H1 (cell line): Measurements from ENCODE around the gene SAMD14. TPM values are rescaled to one million over a fixed set of nuclear protein-coding genes. Genes with fewer than 3 reads are reported as not detected.

Experiments used
- CTCF ChIA-PET: fragments of 300-600 bp; sonication (Branson Sonifier 250); formaldehyde crosslinking; loops from one replicate; lab custom pipeline; 2021; ENCODE audit not compliant: partially characterized antibody; lab: Charles Lee
- POLR2A ChIA-PET: fragments of 300-600 bp; sonication (Branson Sonifier 250); formaldehyde crosslinking; loops from one replicate; lab custom pipeline; 2021; ENCODE audit warnings: inconsistent platforms; ENCODE audit not compliant: partially characterized antibody; lab: Charles Lee
- DNase-seq, 2 experiments: peaks; one replicate each; pipeline versions ENCODE4 v3.0.0 to v3.0.0-alpha.2; 2010 to 2022; ENCODE audit warnings: low spot score in 2 of 2, low read depth in 1 of 2, mixed read lengths in 1 of 2
- FAIRE-seq: peaks from 2 replicates; lab custom pipeline; 2011; peaks lifted over from hg19 to GRCh38; lab: Jason Lieb, UNC
- H2AFZ ChIP-seq: 2 replicates; pipeline ENCODE4 v1.8.1; 2012; ENCODE audit warnings: low read length, inconsistent platforms
- H2AK5ac ChIP-seq: 2 replicates; pipeline ENCODE4 v1.6.1; 2013; ENCODE audit warnings: low read depth, low read length
- H2BK120ac ChIP-seq: replicated peaks from 2 replicates; pipeline ENCODE3; 2013; ENCODE audit warnings: low read depth, low read length, inconsistent platforms
- H2BK12ac ChIP-seq: 2 replicates; pipeline ENCODE4 v1.6.1; 2013; ENCODE audit warnings: low read depth, low read length
- H2BK15ac ChIP-seq: 2 replicates; pipeline ENCODE4 v1.6.1; 2013; ENCODE audit warnings: low read length
- H2BK20ac ChIP-seq: 2 replicates; pipeline ENCODE4 v1.6.1; 2013; ENCODE audit warnings: low read length
- H2BK5ac ChIP-seq: 2 replicates; pipeline ENCODE4 v1.6.1; 2013; ENCODE audit warnings: low read depth, low read length
- H3K14ac ChIP-seq: 2 replicates; pipeline ENCODE4 v1.6.1; 2013; ENCODE audit warnings: inconsistent platforms; ENCODE audit not compliant: insufficient read length
- H3K18ac ChIP-seq: 2 replicates; pipeline ENCODE4 v1.6.1; 2013; ENCODE audit warnings: low read length; ENCODE audit errors: extremely low read depth
- H3K23ac ChIP-seq: 2 replicates; pipeline ENCODE4 v1.6.1; 2013; ENCODE audit warnings: inconsistent platforms; ENCODE audit not compliant: insufficient read length
- H3K23me2 ChIP-seq: 2 replicates; pipeline ENCODE4 v1.6.1; 2013; ENCODE audit warnings: low read depth, low read length
- H3K27ac ChIP-seq: 2 replicates; pipeline ENCODE4 v1.6.1; 2011; ENCODE audit warnings: low read depth, low read length, inconsistent platforms
- H3K27me3 ChIP-seq, 4 experiments: replicated peaks in 1 of 4; 1 replicate in 1 of 4; 2 replicates in 3 of 4; pipeline versions ENCODE4 v1.6.1 to v1.8.1; 2011 to 2013; ENCODE audit warnings: low read length in 3 of 4, mild to moderate bottlenecking in 3 of 4, inconsistent platforms in 2 of 4, mixed read lengths in 2 of 4, moderate library complexity in 1 of 4; ENCODE audit not compliant: control insufficient read depth in 3 of 4, insufficient read depth in 3 of 4; ENCODE audit errors: extremely low read depth in 1 of 4
- H3K36me3 ChIP-seq, 4 experiments: 2 replicates each; pipeline versions ENCODE4 v1.6.1 to v1.8.1; 2011 to 2013; ENCODE audit warnings: mild to moderate bottlenecking in 4 of 4, low read length in 3 of 4, moderate library complexity in 2 of 4, control low read depth in 1 of 4, inconsistent platforms in 1 of 4; ENCODE audit not compliant: insufficient read depth in 4 of 4, control insufficient read depth in 2 of 4
- H3K4ac ChIP-seq: replicated peaks from 2 replicates; pipeline ENCODE3; 2013; ENCODE audit warnings: low read length, low read depth, mixed read lengths, inconsistent platforms; ENCODE audit not compliant: insufficient read length
- H3K4me1 ChIP-seq, 4 experiments: replicated peaks in 1 of 4; 1 replicate in 1 of 4; 2 replicates in 3 of 4; pipeline versions ENCODE4 v1.6.1 to v1.8.1; 2011 to 2013; ENCODE audit warnings: low read length in 3 of 4, inconsistent platforms in 2 of 4, mixed read lengths in 1 of 4; ENCODE audit not compliant: insufficient read depth in 4 of 4, control insufficient read depth in 3 of 4
- H3K4me2 ChIP-seq, 2 experiments: 2 replicates each; pipeline versions ENCODE4 v1.6.1 to v1.8.1; 2011 to 2013; ENCODE audit warnings: low read depth in 2 of 2, low read length in 2 of 2, control low read depth in 1 of 2, inconsistent platforms in 1 of 2, mild to moderate bottlenecking in 1 of 2; ENCODE audit not compliant: insufficient read depth in 1 of 2
- H3K4me3 ChIP-seq, 4 experiments: fragments of 200-600, 300-600 bp in 1 of 4; sonication (generic), shearing (Covaris generic), sonication (Bioruptor Twin) in 1 of 4; 2 replicates each; pipeline versions ENCODE4 v1.5.1 to v1.8.1; 2011 to 2016; ENCODE audit warnings: low read length in 4 of 4, low read depth in 3 of 4, control low read depth in 2 of 4, inconsistent platforms in 2 of 4, mild to moderate bottlenecking in 2 of 4, mixed read lengths in 1 of 4, moderate library complexity in 1 of 4; ENCODE audit not compliant: insufficient read depth in 2 of 4; ENCODE audit errors: extremely low read depth in 1 of 4
- H3K56ac ChIP-seq: replicated peaks from 2 replicates; pipeline ENCODE3; 2013; ENCODE audit warnings: low read depth, mild to moderate bottlenecking, mixed read lengths, low read length, inconsistent platforms; ENCODE audit not compliant: insufficient read length
- H3K79me1 ChIP-seq: 2 replicates; pipeline ENCODE4 v1.6.1; 2013; ENCODE audit warnings: low read depth, low read length, control low read depth
- H3K79me2 ChIP-seq, 2 experiments: 2 replicates each; pipeline versions ENCODE4 v1.6.1 to v1.8.1; 2012 to 2013; ENCODE audit warnings: low read length in 2 of 2, mild to moderate bottlenecking in 2 of 2, inconsistent platforms in 1 of 2; ENCODE audit not compliant: insufficient read depth in 2 of 2, control insufficient read depth in 1 of 2
- H3K9ac ChIP-seq, 4 experiments: replicated peaks in 1 of 4; 1 replicate in 1 of 4; 2 replicates in 3 of 4; pipeline versions ENCODE4 v1.6.1 to v1.8.1; 2011 to 2013; ENCODE audit warnings: low read depth in 3 of 4, low read length in 3 of 4, control low read depth in 2 of 4, mild to moderate bottlenecking in 2 of 4, moderate library complexity in 2 of 4, inconsistent platforms in 1 of 4; ENCODE audit errors: extremely low read depth in 1 of 4
- H3K9me3 ChIP-seq, 2 experiments: 2 replicates each; pipeline versions ENCODE4 v1.6.1 to v1.8.1; 2012 to 2013; ENCODE audit warnings: mild to moderate bottlenecking in 2 of 2, moderate library complexity in 2 of 2, control low read depth in 1 of 2, inconsistent platforms in 1 of 2, low read depth in 1 of 2, low read length in 1 of 2, mixed read lengths in 1 of 2; ENCODE audit not compliant: insufficient read depth in 2 of 2
- H4K20me1 ChIP-seq, 2 experiments: replicated peaks in 1 of 2; 2 replicates each; pipeline versions ENCODE3 to v1.8.1; 2011 to 2013; ENCODE audit warnings: inconsistent platforms in 2 of 2, low read length in 2 of 2, mild to moderate bottlenecking in 1 of 2; ENCODE audit not compliant: insufficient read depth in 2 of 2, control insufficient read depth in 1 of 2
- H4K5ac ChIP-seq: 2 replicates; pipeline ENCODE4 v1.6.1; 2013; ENCODE audit warnings: low read length, low read depth, mixed read lengths, inconsistent platforms; ENCODE audit not compliant: insufficient read length
- H4K8ac ChIP-seq: 2 replicates; pipeline ENCODE4 v1.8.0; 2013; ENCODE audit warnings: mild to moderate bottlenecking, moderate library complexity, low read length, inconsistent platforms; ENCODE audit not compliant: insufficient read depth; ENCODE audit errors: extremely low read depth
- H4K91ac ChIP-seq: replicated peaks from 2 replicates; pipeline ENCODE3; 2013; ENCODE audit warnings: low read length, mixed read lengths, inconsistent platforms; ENCODE audit not compliant: insufficient read length
- HDAC2 ChIP-seq, 2 experiments: fragments of 300-600 bp in 1 of 2; sonication (generic) in 1 of 2; IDR thresholded peaks; 2 replicates each; pipeline ENCODE4 v1.6.1; 2011 to 2012; ENCODE audit warnings: low read depth in 2 of 2, low read length in 2 of 2, mild to moderate bottlenecking in 2 of 2, moderate library complexity in 2 of 2, borderline replicate concordance in 1 of 2, inconsistent platforms in 1 of 2
- WGBS, 2 experiments: shearing (Covaris generic) in 1 of 2; methylation state at CpG; one replicate each; pipeline versions ENCODE4 v1.1.6 to v1.1.7; 2013 to 2015; ENCODE audit warnings: low lambda C conversion rate in 2 of 2, mixed read lengths in 2 of 2, inconsistent platforms in 1 of 2, low coverage in 1 of 2, missing lambda C conversion rate in 1 of 2; ENCODE audit not compliant: insufficient replicate concordance in 2 of 2, insufficient coverage in 1 of 2, insufficient read length in 1 of 2; ENCODE audit errors: extremely low coverage in 1 of 2, missing lambda C conversion rate in 1 of 2; 5-methylcytosine and 5-hydroxymethylcytosine counted together
- polyA plus RNA-seq, 7 experiments: library from polyadenylated mRNA; depleted of rRNA in 3 of 7; stranded (reverse) in 5 of 7; unstranded in 2 of 7; fragments of >200 nt in 5 of 7; fragments of 200-250 nt in 2 of 7; gene quantifications; 1 replicate in 5 of 7; 2 replicates in 1 of 7; 4 replicates in 1 of 7; pipeline versions ENCODE4 v1.2.1 to v1.2.3, GENCODE V29; 2011 to 2013; ENCODE audit warnings: missing spikeins in 2 of 7, mixed read lengths in 2 of 7
- total RNA-seq: library from RNA; stranded (reverse); fragmentation: NEBNext Ultra II Directional; extraction: Animal tissue kit (Norgen Biotek cat#: 25700); gene quantifications from 2 replicates; pipeline ENCODE4 v1.2.1, GENCODE V29; 2021

SAMD14 gene
- total and polyA plus RNA-seq, 2 of the 8 experiments (the other 6 are each of a cell fraction or from before 2014, with no cell fraction given) = 5.7 to 5.8 TPM

- Histone ChIP-seq H2BK20ac (no peak overlapping the region), H3K56ac (no peak overlapping the region), H3K18ac (peak overlapping the region; percentile 15), H3K4me2 (peak overlapping the region; percentile 87 to 88), H3K79me1 (peaks cover 8% of the 10 kb centered on the region), H3K36me3 (peaks cover 0 to 6% (median 0%) of the 10 kb centered on the region in 4 experiments; a peak in 1 of 8 replicates), H2AFZ (no peak overlapping the region), H3K4me1 (peaks cover 0 to 34% (median 16%) of the 10 kb centered on the region in 4 experiments; a peak in 6 of 7 replicates), H3K9me3 (no peaks in the 10 kb centered on the region), H4K5ac (no peak overlapping the region), H3K9ac (no peak overlapping the region), H3K27me3 (peaks cover 2 to 17% (median 15%) of the 10 kb centered on the region in 4 experiments; a peak in 6 of 7 replicates), H4K8ac (no peak overlapping the region), H3K23me2 (peaks cover 30% of the 10 kb centered on the region), H3K23ac (no peak overlapping the region), H4K20me1 (peaks cover 5 to 16% of the 10 kb centered on the region in 2 experiments), H3K79me2 (no peaks in the 10 kb centered on the region; a peak in 1 of 4 replicates), H2BK12ac (peak overlapping the region; percentile 81; the same call in 1 of the 2 replicates), H3K14ac (no peak overlapping the region), H2AK5ac (no peak overlapping the region), H2BK120ac (no peak overlapping the region), H3K4me3 (peak overlapping the region; percentile 30 to 64 (median 48)), H3K4ac (no peak overlapping the region), H3K27ac (no peak overlapping the region), H2BK15ac (no peak overlapping the region), H2BK5ac (no peak overlapping the region), H4K91ac (no peak overlapping the region)
- 20% methylated on average over 14 of the region's 25 CpGs; no CpG with 5 or more reads in 1 of the 2 experiments for WGBS, 2 experiments
- ChIA-PET CTCF (interaction anchor here (0.5 to 21.5 kb wide), 15 partner anchors 10 to 204 kb away, joined by 3 to 299 read pairs (median 5); partner anchors contain the start of genes COL1A1, SAMD14 and SGCA), POLR2A (interaction anchor here (1.3 to 2.6 kb wide), 4 partner anchors 8 to 25 kb away, joined by 4 to 9 read pairs (median 7); no protein-coding TSS in a partner anchor)
- no peak for DNase-seq
- no peak for FAIRE-seq
- peak in 1 of 2 experiments; percentile 62; a peak in 1 of 4 replicates for TF ChIP-seq HDAC2 (IDR thresholded peaks at IDR 0.05; ENCODE audit: borderline replicate concordance in 1 of 2, low read depth in 2 of 2, low read length in 2 of 2)
Observed at GRCh38 chr17:50148226-50149090, 18.5 kb upstream of the SAMD14 start.
